ENCODE measurements around the gene GLIS1.

GLIS1 gene

GRCh38 chr1:53511933-53512806 lies 226.8 kb downstream of the GLIS1 start:
- DNase-seq (ENCODE audit: extremely low spot score), result no peak
- ChIA-PET CTCF (interaction anchor here (0.7 kb wide), 2 partner anchors 22 to 34 kb away, joined by 3 read pairs; no protein-coding TSS in a partner anchor), POLR2A (no interaction called here)
- TF ChIP-seq L3MBTL2 (conservative IDR thresholded peaks at IDR 0.05) (peak; percentile 78), ARNT (IDR thresholded peaks at IDR 0.05) (no peak), PKNOX1 (IDR thresholded peaks at IDR 0.05) (peak; percentile 50; the same call in 1 of the 2 replicates)

- POLR2A ChIA-PET, result no interaction called here
- no peak for TF ChIP-seq NFRKB (IDR thresholded peaks at IDR 0.05)
- TF ChIP-seq ARNT (IDR thresholded peaks at IDR 0.05), result no peak
- TF ChIP-seq FOXM1 (IDR thresholded peaks at IDR 0.05; ENCODE audit: borderline replicate concordance), result no peak
- no peak for TF ChIP-seq HDGF (IDR thresholded peaks at IDR 0.05; ENCODE audit: borderline replicate concordance)
- TF ChIP-seq FOXK2 (IDR thresholded peaks at IDR 0.05), result no peak
- TF ChIP-seq ELF4 (IDR thresholded peaks at IDR 0.05), result no peak
- TF ChIP-seq SUZ12 (IDR thresholded peaks at IDR 0.05), result no peak
- TF ChIP-seq SP1 (IDR thresholded peaks at IDR 0.05), result no peak
- no peak for TF ChIP-seq L3MBTL2 (conservative IDR thresholded peaks at IDR 0.05)
- no peak for TF ChIP-seq TARDBP (IDR thresholded peaks at IDR 0.05)
- TF ChIP-seq PKNOX1 (IDR thresholded peaks at IDR 0.05), result no peak
- TF ChIP-seq ZNF384 (IDR thresholded peaks at IDR 0.05), result no peak
- TF ChIP-seq FOXA1 (IDR thresholded peaks at IDR 0.05), result no peak
- no peak for TF ChIP-seq CTBP1 (IDR thresholded peaks at IDR 0.05; ENCODE audit: borderline replicate concordance)
- no peak for TF ChIP-seq LEF1 (IDR thresholded peaks at IDR 0.05; ENCODE audit: borderline replicate concordance)
- no peak for TF ChIP-seq BHLHE40 (IDR thresholded peaks at IDR 0.05; ENCODE audit: borderline replicate concordance)
- CTCF ChIA-PET, result interaction anchor here (0.5 kb wide), 1 partner anchor 1172 kb away, joined by 4 read pairs; no protein-coding TSS in a partner anchor
- no peak for DNase-seq (ENCODE audit: extremely low spot score)
These were observed 227.5 kb downstream of the GLIS1 start for GRCh38 chr1:53511323-53511932.

- TF ChIP-seq ELF4 (IDR thresholded peaks at IDR 0.05) (no peak), PKNOX1 (IDR thresholded peaks at IDR 0.05) (no peak), NFRKB (IDR thresholded peaks at IDR 0.05) (no peak), L3MBTL2 (conservative IDR thresholded peaks at IDR 0.05) (no peak), FOXA1 (IDR thresholded peaks at IDR 0.05) (no peak), ARNT (IDR thresholded peaks at IDR 0.05) (no peak), SP1 (IDR thresholded peaks at IDR 0.05) (no peak), CTBP1 (IDR thresholded peaks at IDR 0.05; ENCODE audit: borderline replicate concordance) (no peak), SUZ12 (IDR thresholded peaks at IDR 0.05) (no peak), ZNF384 (IDR thresholded peaks at IDR 0.05) (no peak), FOXK2 (IDR thresholded peaks at IDR 0.05) (no peak), LEF1 (IDR thresholded peaks at IDR 0.05; ENCODE audit: borderline replicate concordance) (no peak), TARDBP (IDR thresholded peaks at IDR 0.05) (no peak), FOXM1 (IDR thresholded peaks at IDR 0.05; ENCODE audit: borderline replicate concordance) (no peak), HDGF (IDR thresholded peaks at IDR 0.05; ENCODE audit: borderline replicate concordance) (no peak), BHLHE40 (IDR thresholded peaks at IDR 0.05; ENCODE audit: borderline replicate concordance) (no peak)
- ChIA-PET POLR2A (no interaction called here), CTCF (no interaction called here)
- no peak for DNase-seq (ENCODE audit: extremely low spot score)
These were observed 228.7 kb downstream of the GLIS1 start for GRCh38 chr1:53510215-53510614.

GRCh38 chr1:53509775-53510174 lies 229.2 kb downstream of the GLIS1 start:
- TF ChIP-seq LEF1 (IDR thresholded peaks at IDR 0.05; ENCODE audit: borderline replicate concordance), result no peak
- no peak for TF ChIP-seq CTBP1 (IDR thresholded peaks at IDR 0.05; ENCODE audit: borderline replicate concordance)
- TF ChIP-seq FOXA1 (IDR thresholded peaks at IDR 0.05), result no peak
- no peak for TF ChIP-seq HDGF (IDR thresholded peaks at IDR 0.05; ENCODE audit: borderline replicate concordance)
- TF ChIP-seq BHLHE40 (IDR thresholded peaks at IDR 0.05; ENCODE audit: borderline replicate concordance), result no peak
- no peak for TF ChIP-seq ZNF384 (IDR thresholded peaks at IDR 0.05)
- no peak for TF ChIP-seq ELF4 (IDR thresholded peaks at IDR 0.05)
- TF ChIP-seq FOXM1 (IDR thresholded peaks at IDR 0.05; ENCODE audit: borderline replicate concordance), result no peak
- TF ChIP-seq SP1 (IDR thresholded peaks at IDR 0.05), result no peak
- CTCF ChIA-PET, result no interaction called here
- POLR2A ChIA-PET, result no interaction called here
- no peak for DNase-seq (ENCODE audit: extremely low spot score)

GRCh38 chr1:53508991-53509666 lies 229.8 kb downstream of the GLIS1 start:
- TF ChIP-seq TARDBP (IDR thresholded peaks at IDR 0.05), result no peak
- ChIA-PET POLR2A (no interaction called here), CTCF (no interaction called here)
- no peak for DNase-seq (ENCODE audit: extremely low spot score)
